HG03457 (cell line): ENCODE data around the gene GALNT5.
"Not testable (repeated sequence)": the region's sequence is repeated elsewhere in the genome, so short reads cannot be mapped to it uniquely, and the experiment has no call there.

ENCODE experiments used
- ATAC-seq: cut with Tn5 transposase; IDR thresholded peaks from one replicate; pipeline ENCODE4 v1.9.1; 2021; ENCODE audit warnings: moderate number of reproducible peaks; ENCODE audit not compliant: unreplicated experiment

The GALNT5 gene

DNA sequence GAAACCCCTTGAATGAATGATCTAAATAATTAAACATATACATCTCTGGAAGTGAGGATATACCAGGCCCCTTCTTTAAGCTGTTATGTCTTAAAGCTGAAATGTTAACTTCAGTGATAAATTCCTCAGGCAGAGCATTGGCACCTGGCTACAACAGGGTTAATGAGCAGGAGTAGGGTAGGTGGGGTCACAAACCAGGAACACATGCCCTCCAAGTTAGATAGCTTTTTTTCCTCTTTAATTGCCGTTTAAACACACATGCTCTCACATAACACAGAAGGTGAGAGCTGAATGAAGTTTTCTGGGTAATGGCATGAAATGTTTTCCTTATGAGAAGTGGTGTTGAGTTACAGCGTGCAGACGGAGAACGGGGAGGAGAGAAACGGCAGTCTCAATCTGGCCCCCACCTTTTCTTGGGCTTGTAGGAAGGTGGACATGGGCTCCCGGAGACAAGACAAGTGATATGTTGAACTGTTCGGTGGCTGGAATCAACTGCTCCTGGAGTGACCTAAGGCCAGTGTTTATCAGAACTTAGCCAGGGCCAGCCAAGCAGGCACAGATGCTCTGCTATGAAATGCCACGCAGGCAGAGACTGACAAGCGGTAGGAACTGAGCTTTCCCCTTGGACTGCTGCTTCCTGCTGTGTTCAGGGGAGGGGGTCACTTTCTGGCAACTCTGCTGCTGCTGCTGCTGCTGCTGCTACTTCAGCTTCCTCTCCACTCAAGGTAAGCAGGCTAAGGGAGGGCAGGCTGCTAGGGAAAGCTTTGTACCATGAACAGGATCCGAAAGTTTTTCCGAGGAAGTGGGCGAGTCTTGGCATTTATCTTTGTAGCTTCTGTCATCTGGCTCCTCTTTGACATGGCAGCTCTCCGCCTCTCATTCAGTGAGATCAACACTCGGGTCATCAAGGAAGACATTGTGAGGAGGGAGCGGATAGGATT, at the start of gene GALNT5:
TSS of gene GALNT5 (plus strand) at position 394 of the 941 bp plus-strand sequence. CDS start at position 772, 378 bp downstream.
- no peak for ATAC-seq

GRCh38 chr2:157216286-157216965, 41.1 kb upstream of the GALNT5 start:
- ATAC-seq, result no peak

DNA sequence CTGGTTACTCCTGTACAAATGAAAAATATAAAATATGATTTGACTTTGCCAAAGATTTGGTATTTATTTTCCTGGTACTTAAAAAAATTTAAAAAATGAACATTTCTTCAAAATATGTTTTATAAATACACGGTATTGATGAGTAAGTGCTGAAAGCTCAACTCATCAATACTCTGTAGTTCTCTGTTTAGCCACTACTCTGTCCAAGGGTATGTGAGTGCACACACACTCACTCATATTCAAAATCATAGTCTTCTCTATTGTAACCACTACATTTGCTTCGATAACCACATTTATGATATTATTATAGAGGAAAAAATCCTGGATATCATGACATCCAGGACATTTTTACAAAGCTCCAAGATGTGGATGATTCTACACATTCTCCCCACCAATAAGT, 40.1 kb upstream of the GALNT5 start:
- no peak for ATAC-seq

DNA sequence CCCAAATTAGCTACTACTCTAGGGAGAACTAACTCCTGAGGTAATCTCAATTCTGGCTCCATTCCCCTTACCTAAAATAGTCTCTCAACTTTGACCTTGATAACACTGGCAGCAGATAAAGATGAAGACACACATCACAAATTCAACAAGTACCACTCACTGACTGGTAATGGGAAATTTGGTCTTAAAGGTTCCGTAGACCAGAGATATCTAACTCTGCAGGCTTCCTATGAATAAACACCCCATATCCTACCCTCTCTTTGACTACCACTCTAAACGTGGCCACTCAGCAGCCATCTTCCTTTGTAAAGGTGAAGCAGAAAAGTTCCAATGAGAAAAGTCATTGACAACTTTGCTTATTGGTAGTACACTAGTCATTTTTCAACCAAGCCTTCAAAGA, 38.6 kb upstream of the GALNT5 start:
- ATAC-seq, result no peak

GRCh38 chr2:157220502-157220901, 37.0 kb upstream of the GALNT5 start:
- ATAC-seq, result no peak

DNA sequence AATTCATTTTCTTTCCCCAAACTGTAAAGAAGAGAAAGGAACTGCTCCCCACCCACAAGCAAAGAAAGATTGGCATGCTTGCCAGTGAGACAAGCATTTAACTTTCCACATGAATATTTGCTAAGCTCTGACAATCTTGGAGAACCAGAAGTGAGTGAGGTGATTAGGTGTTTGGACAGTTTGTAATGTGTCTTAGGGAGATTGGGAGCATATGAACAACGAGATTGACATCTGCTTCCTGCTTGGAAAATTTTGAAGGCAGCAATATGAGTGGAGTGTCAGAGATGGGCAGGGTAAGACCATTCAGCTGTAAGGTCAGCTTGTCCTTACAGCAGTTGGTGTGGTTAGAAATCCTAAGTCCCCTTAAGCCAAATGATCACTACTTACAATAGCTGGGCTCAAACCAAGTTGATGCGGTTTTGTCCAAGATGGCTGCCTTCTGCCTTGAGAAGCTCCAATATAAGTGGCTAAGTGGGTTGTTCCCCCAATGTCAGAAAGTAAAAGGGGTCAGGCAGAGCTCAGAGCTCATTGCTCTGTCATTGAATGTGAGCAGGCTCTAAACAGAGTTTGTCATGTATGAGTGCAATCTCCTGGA, 36.0 kb upstream of the GALNT5 start:
- ATAC-seq, result no peak

DNA sequence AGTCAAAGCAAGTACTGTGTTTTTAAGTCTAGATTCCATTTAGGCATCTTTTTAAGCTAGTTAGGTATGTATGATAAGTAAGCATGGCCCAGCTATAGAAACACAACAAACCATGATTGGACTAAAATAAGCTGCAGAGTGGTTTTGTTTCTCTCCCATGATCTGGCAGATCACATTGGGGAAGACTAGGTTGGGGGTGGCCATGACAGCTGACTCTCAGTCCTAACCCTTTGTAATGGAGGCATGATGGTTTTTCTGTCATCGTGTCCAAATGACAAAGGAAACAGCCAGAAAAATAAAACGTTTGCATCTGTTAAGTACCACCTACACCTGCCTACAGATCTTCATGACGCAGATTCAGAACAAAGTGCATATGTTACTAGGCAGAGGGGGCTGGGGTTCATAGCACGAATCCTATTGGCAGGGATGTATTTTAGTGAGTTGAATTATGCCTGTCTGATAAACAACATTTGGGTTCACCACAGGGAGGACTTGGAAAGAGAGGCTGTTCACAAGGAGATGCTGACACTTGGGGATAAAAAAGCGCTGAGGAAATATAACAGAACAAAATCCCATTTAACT, 33.8 kb upstream of the GALNT5 start:
- no peak for ATAC-seq

- not testable (repeated sequence) for ATAC-seq
Observed at GRCh38 chr2:157224448-157224847, 33.1 kb upstream of the GALNT5 start.

GRCh38 chr2:157227592-157227991, 29.9 kb upstream of the GALNT5 start:
- no peak for ATAC-seq

DNA sequence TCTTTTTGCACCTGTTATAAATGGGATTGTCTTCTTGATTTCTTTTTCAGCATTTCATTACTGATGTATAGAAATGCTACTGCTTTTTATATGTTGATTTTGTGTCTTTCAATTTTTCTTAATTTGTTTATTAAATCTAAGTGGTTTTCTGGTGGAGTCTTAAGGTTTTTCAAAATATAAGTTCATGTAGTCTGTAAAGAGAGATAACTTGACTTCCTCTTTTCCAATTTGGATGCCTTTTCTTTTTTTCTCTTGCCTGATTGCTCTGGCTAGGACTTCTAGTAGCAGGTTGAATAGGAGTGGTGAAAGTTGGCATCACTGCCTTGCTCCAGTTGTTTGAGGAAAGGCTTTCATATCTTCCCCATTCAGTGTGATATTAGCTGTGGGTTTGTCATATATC, 28.6 kb upstream of the GALNT5 start:
- ATAC-seq, result no peak

DNA sequence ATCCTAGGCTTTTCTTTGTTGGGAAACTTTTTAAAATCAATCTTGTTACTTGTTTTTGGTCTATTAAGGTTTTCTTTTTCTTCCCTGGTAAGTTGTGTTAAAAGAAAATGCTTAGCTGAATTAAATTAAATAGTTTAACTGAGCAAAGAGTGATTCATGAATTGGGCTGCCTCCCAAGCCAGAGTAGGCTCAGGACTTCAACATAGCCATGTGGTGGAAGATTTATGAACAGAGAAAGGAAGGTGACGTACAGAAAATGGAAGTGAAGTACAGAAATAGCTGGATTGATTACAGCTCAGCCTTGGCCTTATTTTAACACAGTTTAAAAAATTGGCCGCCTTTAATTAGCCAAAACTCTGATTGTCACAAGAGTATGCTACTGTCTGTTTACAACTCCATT, 27.9 kb upstream of the GALNT5 start:
- no peak for ATAC-seq

GRCh38 chr2:157231476-157231875, 26.0 kb upstream of the GALNT5 start:
- ATAC-seq, result no peak

- no peak for ATAC-seq
Observed at GRCh38 chr2:157233506-157233905, 24.0 kb upstream of the GALNT5 start.

DNA sequence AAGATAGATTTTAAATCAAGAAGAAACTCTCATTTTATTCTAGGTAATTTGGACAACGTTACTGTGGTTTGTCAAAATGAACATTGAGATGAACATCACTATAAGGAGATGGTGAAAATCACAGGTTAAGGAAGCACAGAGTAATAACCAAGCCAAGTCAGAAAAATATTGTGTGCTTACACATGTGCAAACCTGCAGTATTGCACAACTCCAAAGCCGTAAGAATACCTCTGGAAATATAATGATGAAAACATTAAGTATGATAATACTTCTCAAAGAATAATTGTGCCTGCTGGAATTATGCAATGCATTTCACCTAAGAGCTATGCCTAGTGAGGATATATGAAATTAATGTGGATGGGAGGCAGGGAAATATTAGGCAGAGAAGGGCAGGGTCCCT, 21.1 kb upstream of the GALNT5 start:
- ATAC-seq, result no peak

DNA sequence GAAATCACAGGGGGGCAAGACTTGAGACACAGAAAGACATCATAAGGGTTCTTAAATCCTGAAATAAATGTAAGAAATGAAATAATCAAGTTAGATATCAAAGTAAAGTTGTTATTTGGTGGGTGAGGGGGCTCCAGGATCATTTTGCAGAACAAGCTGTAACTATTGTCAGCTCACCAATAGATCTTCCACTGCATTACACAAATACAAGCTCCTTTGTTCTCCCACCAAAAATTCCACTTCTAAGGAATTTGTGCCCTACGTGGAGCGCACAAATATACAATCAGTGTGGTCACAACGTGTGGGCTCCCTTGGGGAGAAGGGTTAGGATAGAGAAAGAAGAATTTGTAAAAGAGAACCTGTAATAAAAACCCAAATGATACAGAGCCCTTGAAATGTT, 19.2 kb upstream of the GALNT5 start:
- no peak for ATAC-seq

DNA sequence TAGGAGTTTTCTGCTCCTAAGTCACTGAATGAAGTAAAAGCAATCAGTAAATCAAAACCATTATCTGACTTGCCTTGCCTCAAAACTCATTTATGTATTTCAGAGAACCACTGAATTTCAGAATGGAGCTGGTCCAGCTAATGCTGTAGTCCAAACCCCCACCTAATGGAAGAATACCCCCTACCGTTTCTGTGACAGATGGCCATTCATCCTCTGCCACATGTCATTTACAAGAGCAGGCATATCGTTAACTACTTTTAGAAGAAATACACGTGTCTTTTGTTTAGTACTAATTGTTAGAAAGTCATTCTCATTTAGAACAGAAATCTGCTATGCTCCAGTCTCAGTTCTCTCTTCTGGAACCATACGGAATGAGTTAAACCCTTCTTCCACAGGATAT, 12.8 kb upstream of the GALNT5 start:
- ATAC-seq, result no peak

- ATAC-seq, result no peak
Observed at GRCh38 chr2:157245144-157245840, 12.2 kb upstream of the GALNT5 start.

- ATAC-seq, result peak; percentile 57
Observed at GRCh38 chr2:157245846-157246764, 11.4 kb upstream of the GALNT5 start.

DNA sequence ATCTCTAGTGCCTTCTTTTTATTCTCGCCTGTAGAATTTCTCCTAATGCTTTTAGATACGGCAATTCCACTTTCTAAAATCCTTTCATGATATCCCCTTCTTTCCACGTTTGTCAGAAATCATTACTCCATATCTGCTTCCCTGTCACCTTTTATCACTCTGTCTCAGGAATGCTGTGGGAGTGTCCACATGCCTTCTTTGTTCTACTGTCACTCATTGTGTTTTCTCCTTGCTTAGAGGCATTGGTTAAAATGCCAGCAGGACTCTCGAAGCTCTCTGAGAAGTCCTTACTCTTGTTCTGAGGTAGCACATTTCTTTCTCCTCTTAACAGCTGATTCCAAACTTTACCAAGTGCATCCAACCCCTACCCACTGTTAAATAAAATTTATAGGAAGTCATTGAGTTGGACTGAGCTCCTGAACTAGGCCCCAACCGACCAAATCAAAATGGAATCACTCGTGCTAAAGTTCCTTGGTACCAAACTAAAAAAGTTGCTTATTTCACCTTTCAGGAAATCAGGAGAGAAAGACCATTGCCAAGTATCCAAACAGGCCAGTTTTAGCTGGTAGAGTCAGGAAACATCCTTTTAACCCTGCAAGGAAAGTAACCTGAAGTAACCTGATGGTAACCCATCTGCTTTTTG, 10.6 kb upstream of the GALNT5 start:
- no peak for ATAC-seq
